Spleen (tissue), 7 donors: ENCODE measurements around the gene HAUS3.

Experiments used
- CTCF ChIP-seq, 11 experiments: fragments of 200-600 bp in 7 of 11; fragments of 450-650 bp in 4 of 11; sonication (generic) in 4 of 11; IDR thresholded peaks in 8 of 11; conservative IDR thresholded peaks in 3 of 11; 1 replicate in 7 of 11; 2 replicates in 4 of 11; pipeline versions ENCODE4 v1.4.0 to v1.8.0; 2016 to 2021; ENCODE audit warnings: antibody characterized with exemption in 11 of 11, inconsistent platforms in 4 of 11, mild to moderate bottlenecking in 1 of 11
- POLR2A ChIP-seq, 3 donors: fragments of 450-650 bp; IDR thresholded peaks; one replicate each; pipeline ENCODE4 v1.5.1; 2017; ENCODE audit warnings: antibody characterized with exemption in 3 of 3, mild to moderate bottlenecking in 1 of 3
- donor health status: DM: no; HTN: no; CAD: no; lungs with moderate emphysema.
- donor health status: DM: no; HTN: no; CAD: no.
- donor health status: DM: no; HTN: no; CAD: no.

GRCh38 chr4:2276581-2277325 lies 34.8 kb upstream of the HAUS3 start:
- TF ChIP-seq POLR2A (IDR thresholded peaks at IDR 0.05), result no peak
- no peak for TF ChIP-seq CTCF (IDR thresholded peaks at IDR 0.05 in 8 of 11, conservative IDR thresholded peaks at IDR 0.05 in 3 of 11)
